Adrenal gland (tissue), 5 donors: ENCODE measurements around the gene RNF186.

Experiments
- CTCF ChIP-seq, 6 experiments: fragments of 450-650 bp in 4 of 6; fragments of 200-600 bp in 2 of 6; sonication (generic) in 1 of 6; IDR thresholded peaks; 1 replicate in 5 of 6; 2 replicates in 1 of 6; pipeline versions ENCODE4 v1.5.1 to v1.8.0; 2016 to 2021; ENCODE audit warnings: antibody characterized with exemption in 6 of 6, mild to moderate bottlenecking in 2 of 6, moderate library complexity in 1 of 6
- POLR2A ChIP-seq, 2 donors: fragments of 450-650 bp; IDR thresholded peaks; one replicate each; pipeline ENCODE4 v1.6.1; 2017; ENCODE audit warnings: antibody characterized with exemption in 2 of 2, mild to moderate bottlenecking in 2 of 2, moderate library complexity in 1 of 2
- donor health status: DM: no; HTN: no; CAD: no.

- TF ChIP-seq CTCF (IDR thresholded peaks at IDR 0.05), result no peak
- TF ChIP-seq POLR2A (IDR thresholded peaks at IDR 0.05), result no peak
Observed at GRCh38 chr1:19814681-19815503, at the start of gene RNF186.
